HFFc6 (cell line): ENCODE results near the gene KDELR3. TPM values are rescaled to one million over a fixed set of nuclear protein-coding genes. Genes with fewer than 3 reads are reported as not detected.

Experiments used
- DNase-seq: peaks from one replicate; pipeline ENCODE4 v3.0.0-alpha.2; 2018
- H3K27ac Mint-ChIP-seq: 2 replicates; pipeline ENCODE4 v1.8.0; 2020; ENCODE audit warnings: mild to moderate bottlenecking, mixed read lengths
- H3K27me3 Mint-ChIP-seq: 2 replicates; pipeline ENCODE4 v1.8.0; 2021; ENCODE audit warnings: mild to moderate bottlenecking, moderate library complexity, mixed read lengths; ENCODE audit not compliant: insufficient read depth
- H3K36me3 Mint-ChIP-seq: 2 replicates; pipeline ENCODE4 v1.8.0; 2021; ENCODE audit warnings: low read depth, mixed read lengths
- H3K4me1 Mint-ChIP-seq: 2 replicates; pipeline ENCODE4 v1.8.0; 2020; ENCODE audit warnings: low read depth, mixed read lengths
- H3K4me3 Mint-ChIP-seq: 2 replicates; pipeline ENCODE4 v1.8.0; 2020; ENCODE audit warnings: mild to moderate bottlenecking, moderate library complexity, mixed read lengths
- H3K9me3 Mint-ChIP-seq: 2 replicates; pipeline ENCODE4 v1.8.0; 2020; ENCODE audit warnings: mild to moderate bottlenecking, mixed read lengths
- total RNA-seq, 6 experiments: library from RNA; stranded (reverse); fragmentation: NEBNext Ultra II Directional; extraction: Animal tissue kit (Norgen Biotek cat#: 25700); gene quantifications; 2 replicates in 1 of 6; 3 replicates in 5 of 6; pipeline ENCODE4 v1.2.3, GENCODE V29; 2021
- TF ChIP-seq, protein P1 (sequence below): fragments of 200-600 bp; sonication (generic); IDR thresholded peaks from 2 replicates; pipeline ENCODE4 v1.5.0; 2021; ENCODE audit warnings: antibody characterized with exemption, mild to moderate bottlenecking

KDELR3 gene
- total RNA-seq, 6 experiments from 2014 or later: 138 to 187 (median 172) TPM

DNA sequence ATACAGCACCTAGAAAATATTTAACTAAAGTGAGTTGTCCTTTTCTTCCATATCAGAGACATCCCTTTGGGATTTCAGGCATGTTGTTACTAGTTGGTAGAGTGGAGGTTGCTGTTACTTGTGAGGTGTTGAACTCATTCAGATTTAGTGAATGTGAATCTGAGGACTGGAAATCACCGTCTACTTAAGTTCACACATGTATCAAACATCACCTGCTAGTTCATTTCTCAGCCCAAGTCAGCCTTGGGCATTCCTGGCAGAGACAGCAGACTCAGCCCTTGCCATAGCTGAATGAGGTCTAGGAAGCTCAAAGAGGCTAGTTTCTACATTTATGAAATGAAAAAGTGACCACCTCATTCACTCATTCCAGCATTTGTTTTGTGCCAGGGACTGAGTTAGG, 9.7 kb downstream of the KDELR3 start:
- Mint-ChIP-seq H3K4me1 (peaks cover 22% of the 10 kb centered on the region), H3K27me3 (peaks cover 2% of the 10 kb centered on the region), H3K36me3 (peaks cover 32% of the 10 kb centered on the region), H3K9me3 (no peaks in the 10 kb centered on the region), H3K27ac (peak overlapping the region; percentile 53; the same call in 1 of the 2 replicates), H3K4me3 (no peak overlapping the region)
- DNase-seq: no peak
- TF ChIP-seq, protein P1, sequence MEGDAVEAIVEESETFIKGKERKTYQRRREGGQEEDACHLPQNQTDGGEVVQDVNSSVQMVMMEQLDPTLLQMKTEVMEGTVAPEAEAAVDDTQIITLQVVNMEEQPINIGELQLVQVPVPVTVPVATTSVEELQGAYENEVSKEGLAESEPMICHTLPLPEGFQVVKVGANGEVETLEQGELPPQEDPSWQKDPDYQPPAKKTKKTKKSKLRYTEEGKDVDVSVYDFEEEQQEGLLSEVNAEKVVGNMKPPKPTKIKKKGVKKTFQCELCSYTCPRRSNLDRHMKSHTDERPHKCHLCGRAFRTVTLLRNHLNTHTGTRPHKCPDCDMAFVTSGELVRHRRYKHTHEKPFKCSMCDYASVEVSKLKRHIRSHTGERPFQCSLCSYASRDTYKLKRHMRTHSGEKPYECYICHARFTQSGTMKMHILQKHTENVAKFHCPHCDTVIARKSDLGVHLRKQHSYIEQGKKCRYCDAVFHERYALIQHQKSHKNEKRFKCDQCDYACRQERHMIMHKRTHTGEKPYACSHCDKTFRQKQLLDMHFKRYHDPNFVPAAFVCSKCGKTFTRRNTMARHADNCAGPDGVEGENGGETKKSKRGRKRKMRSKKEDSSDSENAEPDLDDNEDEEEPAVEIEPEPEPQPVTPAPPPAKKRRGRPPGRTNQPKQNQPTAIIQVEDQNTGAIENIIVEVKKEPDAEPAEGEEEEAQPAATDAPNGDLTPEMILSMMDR: no peak

- H3K9me3 Mint-ChIP-seq: no peaks in the 10 kb centered on the region
- H3K36me3 Mint-ChIP-seq: peaks cover 49% of the 10 kb centered on the region
- H3K4me1 Mint-ChIP-seq: peaks cover 39% of the 10 kb centered on the region
- peak overlapping the region; percentile 49; the same call in 1 of the 2 replicates for H3K27ac Mint-ChIP-seq
- DNase-seq: no peak
- 0 out of 2 replicates have a peak overlapping the region, but pooled peaks have one; percentile 13 for H3K4me3 Mint-ChIP-seq
- H3K27me3 Mint-ChIP-seq: peaks cover 2% of the 10 kb centered on the region
- TF ChIP-seq, protein P1: no peak
These were observed 11.4 kb downstream of the KDELR3 start for GRCh38 chr22:38479096-38479837.

DNA sequence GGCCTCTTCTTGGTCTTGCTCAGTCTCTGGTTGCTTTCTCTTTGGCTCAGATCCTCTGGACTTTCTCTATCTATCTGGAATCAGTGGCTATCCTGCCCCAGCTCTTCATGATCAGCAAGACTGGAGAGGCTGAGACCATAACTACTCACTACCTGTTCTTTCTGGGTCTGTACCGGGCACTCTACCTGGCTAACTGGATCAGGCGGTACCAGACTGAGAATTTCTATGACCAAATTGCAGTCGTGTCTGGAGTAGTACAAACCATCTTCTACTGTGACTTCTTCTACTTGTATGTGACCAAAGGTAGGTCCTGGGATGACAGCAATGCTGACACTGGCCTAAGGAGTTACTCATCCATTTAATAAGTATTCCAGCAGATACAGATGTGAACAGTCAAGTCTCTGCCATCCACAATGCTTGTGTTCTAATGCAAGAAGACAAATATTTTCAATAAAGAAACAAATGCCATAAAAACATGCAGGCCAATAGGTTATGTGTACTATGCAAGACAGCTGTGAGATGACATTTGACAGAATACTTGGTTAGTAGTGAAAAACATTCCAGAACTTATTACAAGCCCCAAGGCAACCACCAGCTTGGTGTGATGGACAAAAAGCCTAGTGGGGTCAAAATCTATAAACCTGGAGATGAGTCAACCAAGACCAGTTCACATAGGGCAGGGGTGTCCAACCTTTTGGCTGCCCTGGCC, 13.4 kb downstream of the KDELR3 start:
- H3K27ac Mint-ChIP-seq: peak overlapping the region; percentile 78
- DNase-seq: peak; percentile 9
- peaks cover 51% of the 10 kb centered on the region for H3K4me1 Mint-ChIP-seq
- no peaks in the 10 kb centered on the region for H3K9me3 Mint-ChIP-seq
- TF ChIP-seq, protein P1: no peak
- H3K4me3 Mint-ChIP-seq: peak overlapping the region; percentile 43; the same call in 1 of the 2 replicates
- peaks cover 58% of the 10 kb centered on the region for H3K36me3 Mint-ChIP-seq
- peaks cover 2% of the 10 kb centered on the region for H3K27me3 Mint-ChIP-seq

GRCh38 chr22:38481871-38482332, 14.0 kb downstream of the KDELR3 start:
- DNase-seq: no peak
- Mint-ChIP-seq H3K4me1 (peaks cover 56% of the 10 kb centered on the region), H3K27ac (peak overlapping the region; percentile 78), H3K9me3 (no peaks in the 10 kb centered on the region), H3K27me3 (peaks cover 2% of the 10 kb centered on the region), H3K4me3 (no peak overlapping the region; the same call in 1 of the 2 replicates), H3K36me3 (peaks cover 63% of the 10 kb centered on the region)
- TF ChIP-seq, protein P1: no peak

DNA sequence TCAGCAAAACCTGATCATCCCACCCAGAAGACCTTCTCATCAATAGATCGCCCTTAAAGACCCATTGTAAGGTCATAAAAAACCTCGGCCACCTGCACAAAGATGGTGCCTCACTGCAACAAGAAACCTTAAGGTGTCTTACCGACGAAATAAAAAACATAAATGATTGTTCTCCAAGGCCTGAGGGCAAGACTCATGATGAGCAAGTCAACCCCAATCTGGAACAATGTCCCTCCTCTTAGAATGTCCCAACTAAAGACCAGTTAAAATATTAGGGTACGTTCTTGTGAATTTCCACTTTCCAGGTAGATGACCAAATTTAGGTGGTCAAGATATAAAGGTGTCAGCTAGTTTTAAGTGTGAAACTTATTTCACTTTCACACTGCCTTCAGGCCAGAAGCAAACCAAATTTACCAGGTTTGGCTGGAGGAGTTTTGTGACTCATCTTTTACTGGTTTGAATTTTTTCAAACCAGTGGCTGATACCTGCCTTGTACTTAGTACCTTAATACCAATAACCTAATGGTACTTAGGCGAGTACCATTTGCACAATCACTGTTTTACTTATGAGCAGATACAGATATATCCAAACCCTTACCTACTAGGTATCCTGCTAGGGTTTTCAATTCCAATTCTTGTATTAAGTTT, 14.9 kb downstream of the KDELR3 start:
- peaks cover 59% of the 10 kb centered on the region for H3K36me3 Mint-ChIP-seq
- no peak overlapping the region for H3K4me3 Mint-ChIP-seq
- H3K9me3 Mint-ChIP-seq: no peaks in the 10 kb centered on the region
- no peak for DNase-seq
- peaks cover 56% of the 10 kb centered on the region for H3K4me1 Mint-ChIP-seq
- peaks cover 2% of the 10 kb centered on the region; the same call in 1 of the 2 replicates for H3K27me3 Mint-ChIP-seq
- TF ChIP-seq, protein P1: no peak
- H3K27ac Mint-ChIP-seq: peak overlapping the region; percentile 31; the same call in 1 of the 2 replicates
